Fibroblast of mammary gland (primary cell): ENCODE data around the gene AMACR.

Source experiments
- DNase-seq: peaks from one replicate; pipeline ENCODE4 v3.0.0-alpha.2; 2010; ENCODE audit warnings: low read depth
- H3K4me3 ChIP-seq: 2 replicates; pipeline ENCODE4 v1.5.1; 2011; ENCODE audit warnings: low read depth, mild to moderate bottlenecking, low read length, moderate library complexity; ENCODE audit not compliant: control insufficient read depth
- CTCF ChIP-seq: conservative IDR thresholded peaks from 2 replicates; pipeline ENCODE4 v1.5.1; 2011; ENCODE audit warnings: low read depth, low read length, inconsistent platforms; ENCODE audit not compliant: control insufficient read depth, insufficient read depth

Gene AMACR

GRCh38 chr5:33994845-33995244 lies 13.0 kb downstream of the AMACR start:
- peak; percentile 16 for TF ChIP-seq CTCF
- peak; percentile 76 for DNase-seq

GRCh38 chr5:33992864-33993263 lies 15.0 kb downstream of the AMACR start:
- TF ChIP-seq CTCF = no peak
- no peak overlapping the region for H3K4me3 ChIP-seq
- no peak for DNase-seq

More at GRCh38 chr5:33994845-33995244, 13.0 kb downstream of the AMACR start:
- no peak overlapping the region for H3K4me3 ChIP-seq

- no peak for TF ChIP-seq CTCF
- H3K4me3 ChIP-seq = no peak overlapping the region
These were observed 22.4 kb downstream of the AMACR start for GRCh38 chr5:33985447-33985846.

GRCh38 chr5:33984671-33985124 lies 23.2 kb downstream of the AMACR start, which contains the start of gene SLC45A2:
Gene SLC45A2 (minus strand): TSS chr5:33984693. CDS start chr5:33984583, 110 bp downstream.
- no peak within 1 kb of the TSS for H3K4me3 ChIP-seq
- DNase-seq = peak; percentile 42
- TF ChIP-seq CTCF = no peak

More at GRCh38 chr5:33985447-33985846, 22.4 kb downstream of the AMACR start:
- DNase-seq = no peak

- no peak overlapping the region for H3K4me3 ChIP-seq
- no peak for DNase-seq
- no peak for TF ChIP-seq CTCF
These were observed 23.7 kb downstream of the AMACR start for GRCh38 chr5:33984178-33984577.

GRCh38 chr5:33981408-33982162 lies 26.3 kb downstream of the AMACR start:
- peak; percentile 10 for DNase-seq
- H3K4me3 ChIP-seq = no peak overlapping the region
- no peak for TF ChIP-seq CTCF
